ENCODE measurements around the gene EDDM13. TPM values are rescaled to one million over a fixed set of nuclear protein-coding genes. Genes with fewer than 3 reads are reported as not detected.

EDDM13 gene
- total RNA-seq, 1 experiment from 2014 or later = not detected

DNA sequence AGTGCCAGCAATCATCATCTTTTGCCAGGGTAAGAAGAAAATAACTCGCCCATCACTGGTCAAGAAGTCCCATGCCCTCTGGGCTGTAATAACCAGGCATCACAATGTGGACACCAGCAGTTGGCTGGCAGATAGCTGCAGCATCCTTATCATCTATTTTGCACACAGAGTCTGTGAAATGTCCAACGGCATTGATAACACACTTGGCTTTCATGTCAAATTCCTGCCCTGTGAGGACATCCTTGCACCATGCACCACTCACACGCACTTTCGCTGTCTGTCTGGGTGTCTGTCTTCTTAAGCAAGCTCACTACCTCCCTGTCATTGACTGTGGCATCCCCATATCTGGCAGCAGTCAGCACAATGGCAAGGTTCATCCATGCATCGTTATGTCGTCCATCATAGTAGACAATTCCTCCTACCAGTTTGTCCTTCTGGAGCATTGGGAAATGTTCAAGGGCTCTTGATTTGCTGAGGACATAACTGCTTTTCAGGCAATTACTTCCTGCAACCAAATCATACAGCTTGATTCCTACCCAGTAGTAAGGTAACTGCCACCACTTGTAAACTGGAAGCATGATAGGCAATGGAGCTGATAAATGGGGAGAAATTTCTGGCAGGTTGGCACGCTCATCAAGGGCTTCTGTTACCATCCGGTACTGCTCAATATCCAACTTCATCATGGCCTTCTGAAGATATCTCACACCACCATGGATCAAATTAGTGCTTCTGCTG lies 48.9 kb downstream of the EDDM13 start:
- ChIA-PET CTCF (no interaction called here), POLR2A (ENCODE audit: unreplicated experiment) (no interaction called here)
- no TSS peak for BruUV-seq (replicated peaks)
- H3K4me3 ChIP-seq (ENCODE audit: low read length) = no peak overlapping the region
- intact Hi-C loops (cut with micrococcal nuclease) = no loop called here
- H3K27ac ChIP-seq (ENCODE audit: low read length) = no peak overlapping the region
- no peak overlapping the region for H3K4me2 ChIP-seq (ENCODE audit: low read length)
- H3K9me3 ChIP-seq (ENCODE audit: low read length) = no peaks in the 10 kb centered on the region
- DNase-seq = no peak
- H3F3A ChIP-seq (ENCODE audit: low read length, unreplicated experiment) = no peaks in the 10 kb centered on the region
- H2AFZ ChIP-seq (ENCODE audit: low read length) = no peak overlapping the region; the same call in 1 of the 2 replicates
- no peaks in the 10 kb centered on the region for H3K36me3 ChIP-seq (ENCODE audit: low read depth, low read length)
- TF ChIP-seq EZH2phosphoT487 (IDR thresholded peaks at IDR 0.05; ENCODE audit: borderline replicate concordance, low read length) (no peak), EZH2 (IDR thresholded peaks at IDR 0.05; ENCODE audit: low read length, unreplicated experiment) (no peak), CTCF (conservative IDR thresholded peaks at IDR 0.05; ENCODE audit: low read depth, low read length) (no peak)
- no peak overlapping the region for H3K9ac ChIP-seq (ENCODE audit: low read length)
- no peaks in the 10 kb centered on the region for H3K4me1 ChIP-seq (ENCODE audit: insufficient read depth, low read length)
- H3K9me2 ChIP-seq (replicated peaks; ENCODE audit: low read length) = no peaks in the 10 kb centered on the region
- no peaks in the 10 kb centered on the region for H3K79me2 ChIP-seq (ENCODE audit: low read length)
- peaks cover 25% of the 10 kb centered on the region; the same call in 1 of the 2 replicates for H3K27me3 ChIP-seq (ENCODE audit: low read length)
- H4K20me1 ChIP-seq (ENCODE audit: low read length) = no peaks in the 10 kb centered on the region
- no peak for ATAC-seq

GRCh38 chr19:56321989-56322440 lies 49.5 kb downstream of the EDDM13 start:
- intact Hi-C loops (cut with micrococcal nuclease) = no loop called here
- TF ChIP-seq EZH2 (IDR thresholded peaks at IDR 0.05; ENCODE audit: low read length, unreplicated experiment) = no peak
- Histone ChIP-seq H3K4me2 (ENCODE audit: low read length) (no peak overlapping the region), H3K4me1 (ENCODE audit: insufficient read depth, low read length) (no peaks in the 10 kb centered on the region), H3K9ac (ENCODE audit: low read length) (no peak overlapping the region), H3K79me2 (ENCODE audit: low read length) (no peaks in the 10 kb centered on the region), H3K9me2 (replicated peaks; ENCODE audit: low read length) (no peaks in the 10 kb centered on the region), H3K4me3 (ENCODE audit: low read length) (no peak overlapping the region), H3K36me3 (ENCODE audit: low read depth, low read length) (no peaks in the 10 kb centered on the region), H2AFZ (ENCODE audit: low read length) (no peak overlapping the region; the same call in 1 of the 2 replicates), H3K9me3 (ENCODE audit: low read length) (no peaks in the 10 kb centered on the region), H3F3A (ENCODE audit: low read length, unreplicated experiment) (no peaks in the 10 kb centered on the region), H4K20me1 (ENCODE audit: low read length) (no peaks in the 10 kb centered on the region), H3K27me3 (ENCODE audit: low read length) (peaks cover 25% of the 10 kb centered on the region; the same call in 1 of the 2 replicates), H3K27ac (ENCODE audit: low read length) (no peak overlapping the region)
- ChIA-PET POLR2A (ENCODE audit: unreplicated experiment) (no interaction called here), CTCF (no interaction called here)
- ATAC-seq (no peak), DNase-seq (no peak)
- no TSS peak for BruUV-seq (replicated peaks)

GRCh38 chr19:56324436-56324835 lies 51.9 kb downstream of the EDDM13 start:
- POLR2A ChIA-PET (ENCODE audit: unreplicated experiment) = no interaction called here
- no TSS peak for BruUV-seq (replicated peaks)
- no peak for TF ChIP-seq EZH2phosphoT487 (IDR thresholded peaks at IDR 0.05; ENCODE audit: borderline replicate concordance, low read length)
- no peak for TF ChIP-seq EZH2 (IDR thresholded peaks at IDR 0.05; ENCODE audit: low read length, unreplicated experiment)
- no peak for TF ChIP-seq CTCF (conservative IDR thresholded peaks at IDR 0.05; ENCODE audit: low read depth, low read length)
- Histone ChIP-seq H3F3A (ENCODE audit: low read length, unreplicated experiment) (no peaks in the 10 kb centered on the region), H3K9ac (ENCODE audit: low read length) (no peak overlapping the region), H3K79me2 (ENCODE audit: low read length) (no peaks in the 10 kb centered on the region), H3K9me3 (ENCODE audit: low read length) (no peaks in the 10 kb centered on the region), H3K4me2 (ENCODE audit: low read length) (no peak overlapping the region), H3K27me3 (ENCODE audit: low read length) (peaks cover 24% of the 10 kb centered on the region; the same call in 1 of the 2 replicates), H4K20me1 (ENCODE audit: low read length) (no peaks in the 10 kb centered on the region), H3K4me3 (ENCODE audit: low read length) (no peak overlapping the region), H3K9me2 (replicated peaks; ENCODE audit: low read length) (no peaks in the 10 kb centered on the region), H3K27ac (ENCODE audit: low read length) (no peak overlapping the region), H3K36me3 (ENCODE audit: low read depth, low read length) (no peaks in the 10 kb centered on the region), H3K4me1 (ENCODE audit: insufficient read depth, low read length) (no peaks in the 10 kb centered on the region), H2AFZ (ENCODE audit: low read length) (no peak overlapping the region)
- CTCF ChIA-PET = no interaction called here
- intact Hi-C loops (cut with micrococcal nuclease) = no loop called here
- ATAC-seq = no peak
- DNase-seq = no peak
